ENCODE data around the gene AGBL1.
"Not testable (repeated sequence)": the region's sequence is repeated elsewhere in the genome, so short reads cannot be mapped to it uniquely, and the experiment has no call there.

Gene AGBL1

DNA sequence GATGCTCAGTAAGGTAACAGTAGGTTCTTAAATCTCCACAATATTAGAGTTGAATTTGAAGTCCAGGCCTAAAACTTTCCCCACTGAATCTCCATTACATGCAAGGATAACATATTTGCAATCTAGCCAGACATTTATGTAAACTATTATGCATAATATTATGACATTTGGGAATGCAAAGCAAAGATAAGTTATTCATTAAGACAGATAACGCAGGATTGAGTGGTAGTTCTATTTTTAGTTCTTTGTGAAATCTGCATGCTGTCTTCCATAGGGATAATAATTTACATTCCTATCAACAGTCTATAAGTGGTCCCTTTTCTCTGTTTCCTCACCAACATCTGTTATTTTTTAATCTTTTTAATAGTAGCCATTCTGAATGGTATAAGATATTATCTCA is 333.5 kb downstream of the AGBL1 start:
- no peak for DNase-seq

DNA sequence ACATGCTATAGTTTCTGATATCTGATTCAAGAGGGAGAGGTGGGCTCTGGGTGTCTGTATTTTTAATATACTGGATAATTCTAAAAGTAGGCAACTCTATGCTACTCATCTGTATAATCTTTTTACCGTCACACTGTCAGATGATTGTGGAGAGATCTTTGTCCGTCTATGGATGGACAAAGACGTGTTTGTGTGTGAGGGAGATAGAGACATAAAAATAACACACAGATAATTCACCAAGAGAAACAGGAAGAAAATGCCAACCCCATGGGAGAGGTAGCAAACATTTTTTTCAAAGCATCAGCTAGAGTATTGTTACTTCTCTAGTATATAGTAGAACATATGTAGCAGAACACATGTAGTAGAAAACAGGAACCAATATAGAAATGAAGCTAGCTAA is 346.1 kb downstream of the AGBL1 start:
- no peak for DNase-seq

DNA sequence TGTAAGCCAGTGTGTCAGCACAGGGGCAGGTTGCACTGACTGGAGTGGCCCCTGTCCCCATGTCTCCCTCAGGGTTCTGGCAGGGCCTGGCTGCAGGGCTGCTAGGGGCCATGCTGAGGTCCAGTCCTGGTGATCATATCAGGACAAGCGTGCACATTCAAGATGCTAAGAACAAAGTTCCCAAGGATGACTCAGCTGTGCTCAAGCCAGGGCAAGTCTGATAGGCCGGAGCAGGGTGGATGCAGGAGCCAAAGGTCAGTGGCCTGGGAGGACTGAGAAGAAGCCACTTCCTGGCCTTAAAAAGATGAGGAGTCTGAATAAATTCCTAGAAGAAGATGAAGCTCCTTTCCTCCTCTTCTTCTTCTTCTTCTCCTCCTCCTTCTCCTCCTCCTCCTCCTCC is 353.2 kb downstream of the AGBL1 start:
- no peak for DNase-seq

DNA sequence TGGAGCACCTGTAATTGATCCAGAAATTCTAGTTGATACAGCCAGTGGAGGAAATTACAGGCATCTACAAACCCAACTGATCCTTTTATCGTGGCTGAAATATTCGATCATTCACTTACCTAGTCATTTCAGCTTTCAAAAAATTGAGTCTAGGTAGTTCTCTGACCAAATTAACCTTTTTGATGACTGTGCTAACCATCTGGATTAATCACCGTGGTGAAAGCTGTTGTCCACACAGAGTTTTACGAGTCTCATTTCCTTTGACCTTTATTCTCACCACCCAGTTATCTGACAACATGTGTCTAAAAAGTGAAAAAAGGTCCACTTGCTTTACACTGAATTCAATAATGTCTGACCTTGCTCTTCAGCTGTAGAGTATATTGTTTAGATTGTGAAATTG is 354.3 kb downstream of the AGBL1 start:
- DNase-seq: no peak

DNA sequence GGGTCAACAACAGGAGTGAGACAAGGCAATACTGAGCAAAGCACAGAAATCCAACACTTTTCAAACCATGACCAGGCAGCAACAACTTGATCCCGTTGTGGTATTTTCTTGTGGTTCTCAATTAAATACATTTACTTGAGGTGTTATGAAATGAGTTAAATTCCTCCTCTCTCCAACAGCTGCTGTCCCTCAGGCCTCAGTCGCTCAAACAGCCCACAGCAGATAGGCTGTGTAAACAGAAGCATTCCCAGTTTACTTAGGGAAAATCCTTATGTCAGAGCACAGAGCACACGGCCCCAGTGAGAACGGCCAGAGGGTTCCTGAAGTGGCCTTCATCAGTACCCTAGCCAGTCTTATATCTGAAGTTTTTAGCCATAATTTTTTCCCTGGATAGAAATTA is 359.9 kb downstream of the AGBL1 start:
- DNase-seq: no peak

DNA sequence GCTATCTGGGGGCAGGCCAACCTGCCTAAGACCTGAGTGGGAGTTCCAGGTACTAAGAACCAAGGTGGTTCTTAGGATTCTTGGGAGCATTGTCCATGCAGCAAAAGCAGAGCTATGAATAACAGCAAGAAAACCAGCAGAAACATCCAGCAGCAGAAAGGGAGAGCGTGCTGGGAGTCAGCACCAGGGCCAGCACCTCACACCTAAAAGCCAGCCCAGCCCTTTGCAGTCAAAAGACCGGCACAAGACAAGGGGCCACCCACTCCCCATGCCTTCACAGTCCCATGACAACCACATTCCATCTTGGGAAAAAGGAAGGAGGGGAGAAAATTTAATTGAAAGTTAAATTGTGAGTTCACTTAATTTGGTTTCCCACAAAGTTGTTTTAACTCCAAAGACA is 364.9 kb downstream of the AGBL1 start:
- DNase-seq: no peak

DNA sequence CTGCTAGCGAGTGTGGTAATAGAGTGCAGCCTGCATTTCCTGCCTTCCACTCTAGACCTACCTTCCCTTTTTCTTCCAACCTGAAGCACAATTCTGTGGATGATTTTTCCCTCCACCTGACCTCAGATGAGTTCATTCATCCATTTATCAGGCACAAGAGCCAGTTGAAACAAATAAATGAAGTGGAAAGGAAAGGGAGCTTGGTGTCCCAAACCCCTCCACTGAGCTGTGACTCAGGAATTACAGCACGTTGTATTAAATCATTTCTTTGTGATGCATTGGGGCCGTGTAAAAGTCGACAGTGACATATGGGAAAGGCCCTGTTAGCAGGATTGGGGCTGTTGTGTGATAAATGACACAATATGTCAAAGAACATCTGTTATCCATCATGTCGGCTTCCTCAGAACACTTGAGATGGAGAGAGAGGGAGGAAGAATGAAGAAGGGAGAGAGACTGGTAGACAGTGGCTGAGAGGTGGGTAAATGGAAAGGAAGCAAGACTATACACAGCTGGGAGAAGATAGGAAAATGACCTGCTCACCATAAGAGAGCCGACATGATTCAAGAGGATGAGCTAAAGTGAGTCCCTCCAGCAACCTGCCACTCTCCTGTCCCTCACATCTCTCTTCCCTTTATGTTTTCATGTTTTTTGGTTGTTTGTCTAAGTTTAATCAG is 366.0 kb downstream of the AGBL1 start:
- DNase-seq: peak; percentile 92

DNA sequence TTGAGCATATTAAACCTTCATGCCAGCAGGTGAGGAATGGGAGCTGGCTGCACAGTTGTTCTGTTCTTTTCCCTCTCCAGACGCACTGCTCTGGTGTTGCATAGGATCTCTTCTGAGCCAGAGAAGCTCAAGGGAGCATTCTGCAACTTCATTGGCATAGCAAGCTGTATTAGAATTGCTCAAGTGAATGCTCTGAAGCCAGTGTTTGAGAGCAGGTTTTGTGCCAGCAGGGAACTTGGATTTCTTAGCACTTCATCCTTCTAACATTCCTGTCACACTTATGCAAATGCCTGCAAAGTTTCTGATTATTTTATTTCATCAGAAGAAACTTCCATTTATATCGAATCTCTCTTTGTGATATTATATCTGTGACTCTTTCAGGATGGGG is 366.6 kb downstream of the AGBL1 start:
- peak; percentile 47 for DNase-seq

DNA sequence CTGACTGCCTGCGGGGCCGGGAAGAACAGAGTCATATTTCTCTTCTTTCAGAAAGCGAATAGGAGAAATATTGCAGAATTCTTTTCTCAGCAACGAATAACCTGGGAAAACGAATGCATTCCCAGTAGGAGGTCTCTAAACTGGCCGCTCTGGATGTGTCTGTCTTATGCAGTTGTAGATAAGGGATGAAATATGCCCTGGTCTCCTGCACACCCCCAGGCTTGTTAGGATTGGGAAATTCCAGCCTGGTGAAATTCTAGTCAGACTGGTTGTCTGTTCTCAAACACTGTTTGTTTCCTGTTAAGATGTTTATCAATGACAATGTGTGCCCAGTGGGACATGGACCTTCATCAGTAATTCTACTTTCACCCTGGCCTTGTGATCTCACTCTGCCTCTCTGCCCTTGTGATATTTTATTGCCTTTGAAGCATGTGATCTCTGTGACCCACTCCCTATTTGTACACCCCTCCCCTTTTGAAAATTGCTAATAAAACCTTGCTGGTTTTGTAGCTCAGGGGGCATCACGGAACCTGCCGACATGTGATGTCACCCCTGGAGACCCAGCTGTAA is 385.9 kb downstream of the AGBL1 start:
- DNase-seq: not testable (repeated sequence)

DNA sequence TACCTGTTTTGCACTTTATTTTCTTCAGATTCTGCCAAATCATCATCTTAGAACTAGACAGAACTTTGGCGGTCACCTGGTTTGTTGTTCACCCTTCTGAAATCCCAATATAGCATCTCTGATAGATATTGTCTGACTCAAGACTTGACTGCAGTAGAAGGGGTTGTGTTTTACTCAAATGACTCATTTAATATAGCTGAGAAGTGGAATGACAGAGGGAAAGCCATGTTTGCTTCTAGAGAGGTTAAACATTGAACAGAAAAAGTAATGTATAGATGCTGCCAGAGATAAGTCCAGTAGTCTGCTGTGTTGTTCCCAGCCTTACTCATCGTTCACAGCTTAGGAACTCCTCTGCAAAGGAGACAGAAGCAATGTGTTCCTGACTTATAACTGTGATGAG is 402.0 kb downstream of the AGBL1 start:
- DNase-seq: no peak

DNA sequence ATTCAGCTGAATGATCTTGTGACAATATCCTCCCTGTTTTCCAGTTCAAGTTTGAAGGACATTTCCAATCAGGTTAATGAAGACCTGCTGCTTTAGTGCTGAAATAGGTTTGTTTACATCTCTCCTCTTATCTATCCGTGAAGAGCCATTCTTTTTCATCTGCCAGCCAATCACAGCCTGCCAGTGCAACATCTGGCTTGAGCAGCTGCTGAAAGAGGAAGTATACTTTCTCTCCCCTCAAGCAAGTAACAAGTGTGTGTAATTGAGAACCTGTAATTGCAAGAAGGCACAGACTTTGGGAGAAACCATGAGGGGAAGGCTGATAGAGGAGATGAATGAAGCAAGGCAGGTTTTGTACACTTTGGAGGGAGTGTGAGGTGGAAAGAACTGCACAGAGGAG is 404.3 kb downstream of the AGBL1 start:
- no peak for DNase-seq

DNA sequence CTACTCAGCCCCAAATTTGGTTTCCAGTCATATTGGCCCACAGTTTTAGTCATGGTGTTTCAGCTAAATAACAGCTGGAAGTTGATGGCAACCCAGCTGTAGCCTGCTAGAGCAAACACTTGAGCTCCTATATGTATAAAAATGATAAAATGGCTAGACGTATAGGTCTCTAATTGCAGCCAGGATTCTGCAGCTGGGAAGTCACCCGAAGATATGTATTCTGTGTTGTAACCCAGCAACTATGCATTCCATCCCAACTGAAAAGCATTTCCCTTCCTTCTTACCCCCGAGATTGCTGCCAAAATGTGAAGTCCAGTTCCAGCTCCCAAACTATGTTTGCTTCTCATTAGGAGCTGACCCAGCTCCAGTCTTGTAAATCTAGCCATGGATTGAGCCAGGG is 408.4 kb downstream of the AGBL1 start:
- DNase-seq: no peak

DNA sequence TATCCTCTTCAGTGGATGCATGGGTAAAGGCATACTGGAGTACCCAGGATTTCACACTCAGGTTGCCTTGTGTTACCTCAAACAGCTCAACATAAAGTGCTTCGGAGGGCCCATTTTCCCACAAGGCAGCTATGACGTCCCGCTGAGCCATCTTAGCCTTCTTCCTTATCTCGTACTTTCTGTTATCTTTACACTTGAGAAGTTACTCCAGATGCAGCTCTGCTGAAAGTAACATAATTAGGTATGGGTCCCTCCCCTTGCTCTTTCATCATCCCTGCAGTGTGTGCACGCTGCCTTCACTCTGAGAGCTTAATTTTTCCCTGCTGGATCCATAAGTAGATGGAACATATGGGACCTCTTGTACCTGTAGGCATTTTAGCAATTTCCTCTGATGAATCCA is 410.3 kb downstream of the AGBL1 start:
- no peak for DNase-seq

DNA sequence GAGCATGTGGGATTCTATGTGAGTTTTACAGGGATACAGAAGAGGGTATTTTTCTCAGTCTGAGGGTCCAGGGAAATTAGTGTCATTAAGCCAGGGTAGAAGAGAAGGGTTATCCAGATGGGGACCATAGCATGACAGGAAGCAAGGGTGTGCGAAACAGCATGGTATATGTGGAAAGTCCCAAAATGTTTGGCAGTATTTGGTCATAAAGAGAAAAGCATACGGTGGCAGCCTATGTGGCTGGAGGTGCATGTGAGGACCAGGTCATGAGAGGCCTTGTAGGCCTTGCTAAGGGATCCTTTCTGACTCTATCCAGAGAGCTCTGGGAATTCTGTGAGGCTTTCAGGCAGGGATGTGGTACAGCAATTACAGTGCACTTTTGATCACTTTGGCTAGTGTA is 411.4 kb downstream of the AGBL1 start:
- DNase-seq: no peak

DNA sequence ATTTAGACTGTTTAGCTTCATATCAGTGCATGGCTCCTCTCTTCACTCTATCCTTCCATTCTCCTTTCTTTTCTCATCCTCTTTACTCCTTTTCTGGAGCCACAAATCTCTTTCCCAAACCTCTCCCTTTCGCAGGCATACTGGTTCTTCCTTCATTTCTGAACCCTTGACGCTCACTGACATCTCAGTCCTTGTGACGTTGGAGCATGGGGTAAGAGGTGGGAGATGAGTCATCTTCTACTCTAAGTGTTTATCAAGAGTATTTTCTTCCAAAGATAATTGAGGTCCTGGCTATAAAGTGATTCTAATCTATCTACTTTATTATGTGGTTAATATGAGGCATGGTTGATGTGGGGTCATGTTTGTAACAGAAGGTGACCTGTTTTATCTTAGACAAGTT is 414.2 kb downstream of the AGBL1 start:
- no peak for DNase-seq

DNA sequence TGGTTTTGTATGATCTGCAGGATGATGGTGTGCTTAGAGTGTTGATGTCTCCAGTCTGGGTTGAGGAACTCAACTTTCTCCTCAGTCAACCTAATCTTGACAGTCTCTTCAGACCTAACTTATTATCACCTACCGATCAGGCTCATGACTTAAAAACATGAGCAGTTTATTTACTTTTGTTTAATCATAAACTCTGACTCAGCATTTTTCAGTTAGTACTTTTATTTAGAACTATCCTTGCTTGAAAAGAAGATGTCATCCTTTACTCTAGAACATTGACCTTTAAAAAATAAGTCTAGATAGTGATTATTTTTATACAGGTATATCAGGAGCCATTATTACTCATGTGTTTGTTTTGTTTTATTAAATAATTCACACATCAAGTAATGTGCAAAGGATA is 414.8 kb downstream of the AGBL1 start:
- no peak for DNase-seq

DNA sequence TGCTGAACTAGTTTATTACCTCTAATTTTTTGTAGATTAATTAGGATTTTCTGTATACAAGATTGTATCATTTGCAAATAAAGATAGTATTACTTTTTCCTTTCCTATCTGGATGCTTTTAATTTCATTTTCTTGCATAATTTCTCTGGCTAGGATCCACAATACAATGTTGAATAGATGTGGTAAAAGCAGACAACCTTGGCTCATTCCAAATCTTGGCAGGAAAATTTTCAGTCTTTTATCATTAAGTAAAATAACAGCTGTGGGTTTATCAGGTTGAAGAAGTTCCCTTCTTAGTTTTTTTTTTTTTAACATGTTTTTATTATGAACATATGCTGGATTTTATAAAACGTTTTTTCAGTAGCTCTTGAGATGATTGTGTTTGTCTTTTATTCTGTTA is 422.6 kb downstream of the AGBL1 start:
- DNase-seq: no peak

DNA sequence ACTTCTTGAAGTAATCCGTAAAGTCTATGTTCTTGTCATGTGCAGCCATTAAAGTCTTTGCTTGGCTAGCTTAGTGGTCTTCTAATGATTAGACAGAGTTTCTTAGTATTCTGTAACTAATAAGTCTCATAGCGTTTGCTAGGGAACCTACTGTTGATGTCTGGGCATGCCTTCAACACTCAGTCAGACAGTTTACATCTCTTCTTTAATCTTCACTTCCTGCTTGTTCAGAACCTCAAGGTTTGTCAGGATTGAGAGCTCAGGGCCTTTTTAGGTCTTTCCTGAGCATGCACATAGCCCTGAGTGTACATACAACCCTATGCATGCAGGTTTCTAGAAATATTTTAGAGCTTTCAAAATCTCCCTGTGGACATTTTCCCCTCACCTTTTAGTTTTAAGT is 426.3 kb downstream of the AGBL1 start:
- DNase-seq: no peak

DNA sequence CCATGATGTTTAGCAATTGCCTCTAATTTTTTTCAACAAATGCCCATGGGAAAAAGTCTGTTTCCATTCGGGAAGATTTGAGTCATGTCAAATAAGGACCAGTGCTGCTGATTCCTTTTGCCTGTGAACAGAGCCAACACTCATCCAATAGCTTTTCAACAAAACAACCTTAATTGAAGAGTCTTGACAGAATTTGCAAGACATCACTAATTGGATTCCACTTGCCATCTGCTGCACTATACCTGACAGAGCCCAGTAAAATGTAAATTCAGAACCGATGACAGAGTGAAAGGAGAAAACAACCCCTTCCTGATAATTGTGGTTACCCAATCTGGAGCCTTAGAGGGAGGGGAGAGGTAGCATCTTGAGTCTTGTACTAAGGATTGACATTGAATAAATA is 426.7 kb downstream of the AGBL1 start:
- DNase-seq: no peak

DNA sequence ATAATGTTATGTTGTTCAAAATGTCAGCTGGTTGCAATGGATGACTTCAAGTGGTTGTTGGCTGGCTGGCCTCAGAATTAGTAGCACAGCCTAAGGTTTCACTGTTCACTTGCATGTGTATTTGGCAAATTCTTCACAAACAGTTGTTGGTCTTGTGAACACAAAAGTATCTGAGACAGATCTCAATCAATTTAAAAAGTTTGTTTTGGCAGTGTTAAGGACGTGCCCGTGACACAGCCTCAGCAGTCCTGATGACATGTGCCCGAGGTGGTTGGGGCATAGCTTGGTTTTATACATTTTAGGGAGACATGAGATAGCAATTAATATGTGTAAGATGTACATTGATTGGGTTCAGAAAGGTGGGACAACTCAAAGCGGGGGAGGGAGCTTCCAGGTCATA is 436.0 kb downstream of the AGBL1 start:
- no peak for DNase-seq

DNA sequence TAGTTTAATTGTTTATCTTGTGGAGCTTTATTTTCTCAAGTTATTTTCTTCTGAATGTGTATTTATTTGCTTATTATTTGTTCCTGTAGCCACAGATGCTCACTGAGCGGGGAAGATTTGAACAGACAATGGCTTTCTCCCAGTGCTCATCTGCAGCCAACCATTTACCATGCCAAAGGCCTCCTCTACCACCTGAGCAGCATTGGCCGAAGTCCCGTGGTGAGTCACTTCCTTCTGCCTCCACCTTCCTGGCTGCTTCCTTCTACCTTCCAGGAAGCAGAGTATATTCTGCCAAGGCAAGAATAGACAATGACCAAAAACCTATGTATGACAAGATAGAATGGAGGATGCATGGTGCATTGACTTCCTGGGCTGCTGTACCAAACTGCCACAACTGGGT is 443.1 kb downstream of the AGBL1 start:
- DNase-seq: no peak

DNA sequence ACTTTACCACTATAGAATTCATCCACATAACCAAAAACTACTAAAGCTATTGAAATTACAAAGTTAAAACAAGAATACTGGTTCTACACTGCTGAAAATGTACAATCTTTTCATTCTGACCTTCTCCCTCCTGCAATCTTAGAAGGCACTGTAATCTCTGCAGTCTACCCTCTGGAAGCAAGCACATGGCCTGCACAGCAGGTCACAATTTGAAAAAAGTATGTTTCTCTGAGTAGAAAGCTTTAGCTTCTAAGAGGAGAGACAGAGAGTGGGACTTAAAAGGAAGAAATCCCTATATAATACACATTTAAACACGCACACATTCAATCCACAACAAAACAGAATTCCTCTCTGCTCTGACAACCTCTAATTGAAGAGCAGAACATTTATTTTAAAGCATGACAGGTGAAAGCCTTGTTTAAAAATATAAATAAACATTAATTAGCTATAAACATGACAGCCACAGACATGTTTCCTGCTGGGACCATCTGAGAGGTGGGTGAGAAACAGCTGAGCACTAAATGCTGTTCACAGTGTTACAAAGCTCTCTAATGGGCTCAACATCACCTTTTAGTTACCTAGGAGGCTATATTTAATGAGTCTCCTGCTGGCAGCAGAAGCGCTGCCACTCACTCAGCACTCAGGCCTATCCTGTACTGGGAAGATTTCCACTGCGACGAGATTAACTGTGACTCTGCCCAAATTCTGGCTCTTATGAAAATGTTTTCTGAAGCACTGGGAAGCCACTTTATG is 447.4 kb downstream of the AGBL1 start:
- DNase-seq: peak; percentile 37

DNA sequence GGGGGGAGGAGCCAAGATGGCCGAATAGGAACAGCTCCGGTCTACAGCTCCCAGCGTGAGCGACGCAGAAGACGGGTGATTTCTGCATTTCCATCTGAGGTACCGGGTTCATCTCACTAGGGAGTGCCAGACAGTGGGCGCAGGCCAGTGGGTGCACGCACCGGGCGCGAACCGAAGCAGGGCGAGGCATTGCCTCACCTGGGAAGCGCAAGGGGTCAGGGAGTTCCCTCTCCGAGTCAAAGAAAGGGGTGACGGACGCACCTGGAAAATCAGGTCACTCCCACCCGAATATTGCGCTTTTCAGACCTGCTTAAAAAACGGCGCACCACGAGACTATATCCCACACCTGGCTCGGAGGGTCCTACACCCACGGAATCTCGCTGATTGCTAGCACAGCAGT is 448.4 kb downstream of the AGBL1 start:
- DNase-seq: not testable (repeated sequence)

DNA sequence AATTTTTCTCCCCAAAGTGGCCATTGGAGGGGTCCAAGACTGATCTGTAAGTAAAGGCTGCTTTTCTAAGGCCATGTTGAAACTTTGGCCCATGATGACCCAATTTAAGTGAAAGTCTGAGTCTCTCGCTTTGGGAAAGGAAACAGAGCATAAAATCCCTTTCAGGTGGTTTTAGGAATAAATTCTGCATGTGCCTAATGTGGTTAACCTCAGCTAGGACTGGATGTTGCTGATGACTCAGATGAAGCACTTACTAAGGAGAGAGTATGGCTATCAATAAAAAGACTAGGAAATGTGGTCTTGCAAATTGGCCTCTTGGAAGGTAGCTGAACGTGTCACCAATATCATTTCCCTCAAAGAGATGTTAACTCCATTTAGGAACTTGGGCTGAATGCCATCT is 458.5 kb downstream of the AGBL1 start:
- DNase-seq: no peak

Measured in NCI-H1694 (cell line).